Stimulated activated CD4-positive, alpha-beta T cell treated with anti-CD3 and anti-CD28 coated beads, Interleukin-4, amount 100 ng/mL, for 4 hours (primary cell): ENCODE data around the gene GAREM1.

Source experiments
- DNase-seq, 2 experiments: peaks; one replicate each; pipeline ENCODE4 v3.0.0-alpha.2; 2020

Gene GAREM1

GRCh38 chr18:32455361-32455760 lies 15.3 kb downstream of the GAREM1 start:
- DNase-seq, result no peak

- DNase-seq, result no peak
These were observed 16.1 kb downstream of the GAREM1 start for GRCh38 chr18:32454593-32454992.

GRCh38 chr18:32450874-32451273 lies 19.8 kb downstream of the GAREM1 start:
- DNase-seq, result no peak

GRCh38 chr18:32450026-32450691 lies 20.5 kb downstream of the GAREM1 start:
- DNase-seq, result no peak

GRCh38 chr18:32446780-32447179 lies 23.9 kb downstream of the GAREM1 start:
- DNase-seq, result no peak

- DNase-seq, result no peak
These were observed 24.8 kb downstream of the GAREM1 start for GRCh38 chr18:32445846-32446245.

GRCh38 chr18:32443706-32444215 lies 26.9 kb downstream of the GAREM1 start:
- no peak for DNase-seq

GRCh38 chr18:32443033-32443705 lies 27.5 kb downstream of the GAREM1 start:
- DNase-seq, result no peak

GRCh38 chr18:32442575-32442974 lies 28.1 kb downstream of the GAREM1 start:
- no peak for DNase-seq

- no peak for DNase-seq
These were observed 29.1 kb downstream of the GAREM1 start for GRCh38 chr18:32441533-32441932.

- no peak for DNase-seq
These were observed 30.2 kb downstream of the GAREM1 start for GRCh38 chr18:32440518-32440917.

- DNase-seq, result no peak
These were observed 30.9 kb downstream of the GAREM1 start for GRCh38 chr18:32439802-32440201.

- DNase-seq, result no peak
These were observed 31.4 kb downstream of the GAREM1 start for GRCh38 chr18:32439241-32439640.

GRCh38 chr18:32438173-32438572 lies 32.5 kb downstream of the GAREM1 start:
- DNase-seq, result no peak

- no peak for DNase-seq
These were observed 33.4 kb downstream of the GAREM1 start for GRCh38 chr18:32437100-32437834.

- no peak for DNase-seq
These were observed 34.8 kb downstream of the GAREM1 start for GRCh38 chr18:32435631-32436500.

GRCh38 chr18:32431753-32432152 lies 38.9 kb downstream of the GAREM1 start:
- DNase-seq, result no peak

GRCh38 chr18:32429402-32429801 lies 41.3 kb downstream of the GAREM1 start:
- no peak for DNase-seq

- no peak for DNase-seq
These were observed 43.4 kb downstream of the GAREM1 start for GRCh38 chr18:32427084-32427900.

GRCh38 chr18:32425466-32425865 lies 45.2 kb downstream of the GAREM1 start:
- DNase-seq, result no peak

GRCh38 chr18:32424696-32425095 lies 46.0 kb downstream of the GAREM1 start:
- DNase-seq, result no peak
